OCI-LY1 (cell line): ENCODE data around the gene TRIP12.

Experiments used
- EZH2 ChIP-seq: fragments of 200-600 bp; sonication (generic), shearing (Covaris generic); IDR thresholded peaks from 2 replicates; pipeline ENCODE4 v1.8.0; 2017; ENCODE audit warnings: borderline replicate concordance, mixed run types, mild to moderate bottlenecking, antibody characterized with exemption, low read length, moderate library complexity, mixed read lengths
- TF ChIP-seq, protein P1 (sequence below): fragments of 200-600 bp; sonication (generic), shearing (Covaris generic); IDR thresholded peaks from 2 replicates; pipeline ENCODE4 v1.5.1; 2017; ENCODE audit warnings: mild to moderate bottlenecking, antibody characterized with exemption, low read length, moderate library complexity, mixed read lengths

GRCh38 chr2:229879191-229879950 is 42.4 kb downstream of the TRIP12 start:
- TF ChIP-seq, protein P1, sequence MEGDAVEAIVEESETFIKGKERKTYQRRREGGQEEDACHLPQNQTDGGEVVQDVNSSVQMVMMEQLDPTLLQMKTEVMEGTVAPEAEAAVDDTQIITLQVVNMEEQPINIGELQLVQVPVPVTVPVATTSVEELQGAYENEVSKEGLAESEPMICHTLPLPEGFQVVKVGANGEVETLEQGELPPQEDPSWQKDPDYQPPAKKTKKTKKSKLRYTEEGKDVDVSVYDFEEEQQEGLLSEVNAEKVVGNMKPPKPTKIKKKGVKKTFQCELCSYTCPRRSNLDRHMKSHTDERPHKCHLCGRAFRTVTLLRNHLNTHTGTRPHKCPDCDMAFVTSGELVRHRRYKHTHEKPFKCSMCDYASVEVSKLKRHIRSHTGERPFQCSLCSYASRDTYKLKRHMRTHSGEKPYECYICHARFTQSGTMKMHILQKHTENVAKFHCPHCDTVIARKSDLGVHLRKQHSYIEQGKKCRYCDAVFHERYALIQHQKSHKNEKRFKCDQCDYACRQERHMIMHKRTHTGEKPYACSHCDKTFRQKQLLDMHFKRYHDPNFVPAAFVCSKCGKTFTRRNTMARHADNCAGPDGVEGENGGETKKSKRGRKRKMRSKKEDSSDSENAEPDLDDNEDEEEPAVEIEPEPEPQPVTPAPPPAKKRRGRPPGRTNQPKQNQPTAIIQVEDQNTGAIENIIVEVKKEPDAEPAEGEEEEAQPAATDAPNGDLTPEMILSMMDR: no peak
- no peak for TF ChIP-seq EZH2
